Hepatocyte (in vitro differentiated cells): ENCODE measurements around the gene ZBTB21.

Experiments
- CTCF ChIP-seq: fragments of 200-600 bp; sonication (generic); IDR thresholded peaks from 2 replicates; pipeline ENCODE4 v1.5.1; 2016; ENCODE audit warnings: antibody characterized with exemption, mild to moderate bottlenecking; ENCODE audit not compliant: poor library complexity
- EZH2 ChIP-seq: fragments of 200-600 bp; sonication (generic); IDR thresholded peaks from 2 replicates; pipeline ENCODE4 v1.6.1; 2016; ENCODE audit warnings: antibody characterized with exemption, mild to moderate bottlenecking, borderline replicate concordance

- TF ChIP-seq CTCF (no peak), EZH2 (no peak)
Observed at GRCh38 chr21:42040411-42041180, 30.4 kb upstream of the ZBTB21 start.
